Transverse colon (tissue), 4 donors: ENCODE measurements around the gene ST8SIA1.
"Not testable (repeated sequence)": the region's sequence is repeated elsewhere in the genome, so short reads cannot be mapped to it uniquely, and the experiment has no call there.

Experiments
- CTCF ChIP-seq, 5 experiments: fragments of 200-600 bp in 3 of 5; fragments of 450-650 bp in 2 of 5; sonication (generic) in 3 of 5; IDR thresholded peaks; 1 replicate in 2 of 5; 2 replicates in 3 of 5; pipeline ENCODE4 v1.5.1; 2016 to 2017; ENCODE audit warnings: antibody characterized with exemption in 5 of 5, inconsistent platforms in 3 of 5, mild to moderate bottlenecking in 2 of 5, moderate library complexity in 1 of 5
- EP300 ChIP-seq: sonication (generic); formaldehyde crosslinking; IDR thresholded peaks from one replicate; pipeline ENCODE4 v1.6.1; 2017; ENCODE audit warnings: antibody characterized with exemption, low read depth
- POLR2A ChIP-seq: fragments of 450-650 bp; IDR thresholded peaks from one replicate; pipeline ENCODE4 v1.6.1; 2016; ENCODE audit warnings: antibody characterized with exemption, mild to moderate bottlenecking, moderate library complexity
- POLR2AphosphoS5 ChIP-seq, 3 donors: sonication (generic); formaldehyde crosslinking; IDR thresholded peaks; one replicate each; pipeline ENCODE4 v1.6.1; 2016; ENCODE audit warnings: antibody characterized with exemption in 3 of 3

- TF ChIP-seq POLR2AphosphoS5 (IDR thresholded peaks at IDR 0.05); POLR2A; CTCF (IDR thresholded peaks at IDR 0.05); EP300: not testable (repeated sequence)
These were observed 187.8 kb downstream of the ST8SIA1 start for GRCh38 chr12:22146686-22147085.
